ENCODE measurements around the gene BRK1. TPM values are rescaled to one million over a fixed set of nuclear protein-coding genes. Genes with fewer than 3 reads are reported as not detected.

The BRK1 gene
- total and polyA plus RNA-seq, 10 donors, result 69.8 to 215 (median 94.1) TPM

- Histone ChIP-seq H3K36me3 (peaks cover 0 to 12% (median 0%) of the 10 kb centered on the region in 6 donors), H3K27ac (no peak overlapping the region), H3K27me3 (replicated peaks in 1 of 7) (no peaks in the 10 kb centered on the region), H3K4me3 (peak overlapping the region in 1 of 8 donors; percentile 81), H3K4me1 (peaks cover 3 to 90% (median 44%) of the 10 kb centered on the region in 6 donors), H3K9me3 (peaks cover 0 to 15% (median 12%) of the 10 kb centered on the region in 8 donors)
- no peak for DNase-seq
- WGBS, 5 donors, result 93 to 98% (median 97%) methylated on average over 5 of the region's 5 CpGs
- intact Hi-C loops (cut with DNase I; ENCODE audit: low total_unique reads), result loop anchor here (10.0 kb wide), 1 partner anchor 59 kb away; no protein-coding TSS in a partner anchor
- no peak for TF ChIP-seq CTCF (IDR thresholded peaks at IDR 0.05 in 8 of 11, conservative IDR thresholded peaks at IDR 0.05 in 3 of 11)
- TF ChIP-seq POLR2AphosphoS5 (IDR thresholded peaks at IDR 0.05), result no peak
- no peak for TF ChIP-seq POLR2A (IDR thresholded peaks at IDR 0.05)
Measured at GRCh38 chr3:10166213-10166604, 50.7 kb downstream of the BRK1 start.

DNA sequence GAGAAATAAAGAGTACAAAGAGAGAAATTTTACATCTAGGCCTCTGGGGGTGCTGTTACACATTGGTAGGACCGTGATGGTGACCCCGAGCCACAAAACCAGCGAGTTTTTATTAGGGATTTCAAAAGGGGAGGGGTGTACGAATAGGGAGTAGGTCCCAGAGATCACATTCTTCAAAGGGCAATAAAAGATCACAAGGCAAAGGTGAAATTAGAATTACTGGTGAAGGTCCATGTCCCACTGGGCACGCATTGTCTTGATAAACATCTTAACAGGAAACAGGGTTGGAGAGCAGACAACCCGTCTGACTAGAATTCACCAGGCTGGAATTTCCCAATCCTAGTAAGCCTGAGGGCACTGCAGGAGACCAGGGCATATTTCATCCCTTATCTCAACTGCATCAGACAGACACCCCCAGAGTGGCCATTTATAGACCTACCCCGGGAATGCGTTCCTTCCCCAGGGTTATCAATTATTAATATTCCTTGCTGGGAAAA is 53.6 kb downstream of the BRK1 start:
- Histone ChIP-seq H3K27ac (no peak overlapping the region), H3K4me3 (no peak overlapping the region), H3K27me3 (replicated peaks in 1 of 7) (no peaks in the 10 kb centered on the region), H3K4me1 (peaks cover 6 to 88% (median 51%) of the 10 kb centered on the region in 6 donors), H3K36me3 (peaks cover 0 to 12% (median 0%) of the 10 kb centered on the region in 6 donors), H3K9me3 (peaks cover 0 to 15% (median 12%) of the 10 kb centered on the region in 8 donors)
- 70 to 90% (median 79%) methylated on average over 8 of the region's 8 CpGs for WGBS, 5 donors
- DNase-seq, result no peak
- intact Hi-C loops (cut with DNase I; ENCODE audit: low total_unique reads), result loop anchor here (10.0 kb wide), 1 partner anchor 56 kb away; no protein-coding TSS in a partner anchor
- TF ChIP-seq POLR2AphosphoS5 (IDR thresholded peaks at IDR 0.05) (no peak), CTCF (IDR thresholded peaks at IDR 0.05 in 8 of 11, conservative IDR thresholded peaks at IDR 0.05 in 3 of 11) (no peak), POLR2A (IDR thresholded peaks at IDR 0.05) (no peak)

GRCh38 chr3:10170915-10171478 is 55.5 kb downstream of the BRK1 start:
- TF ChIP-seq POLR2AphosphoS5 (IDR thresholded peaks at IDR 0.05) (no peak), POLR2A (IDR thresholded peaks at IDR 0.05) (no peak)
- Histone ChIP-seq H3K4me3 (no peak overlapping the region), H3K36me3 (peaks cover 0 to 12% (median 0%) of the 10 kb centered on the region in 6 donors), H3K9me3 (peaks cover 0 to 15% (median 12%) of the 10 kb centered on the region in 8 donors), H3K4me1 (peaks cover 4 to 78% (median 38%) of the 10 kb centered on the region in 6 donors), H3K27me3 (replicated peaks in 1 of 7) (no peaks in the 10 kb centered on the region), H3K27ac (peak overlapping the region in 4 of 8 donors; percentile 5 to 28 (median 12))
- no peak for DNase-seq
- intact Hi-C loops (cut with DNase I; ENCODE audit: low total_unique reads), result no loop called here
- 68 to 85% (median 72%) methylated on average over 13 of the region's 13 CpGs for WGBS, 5 donors

DNA sequence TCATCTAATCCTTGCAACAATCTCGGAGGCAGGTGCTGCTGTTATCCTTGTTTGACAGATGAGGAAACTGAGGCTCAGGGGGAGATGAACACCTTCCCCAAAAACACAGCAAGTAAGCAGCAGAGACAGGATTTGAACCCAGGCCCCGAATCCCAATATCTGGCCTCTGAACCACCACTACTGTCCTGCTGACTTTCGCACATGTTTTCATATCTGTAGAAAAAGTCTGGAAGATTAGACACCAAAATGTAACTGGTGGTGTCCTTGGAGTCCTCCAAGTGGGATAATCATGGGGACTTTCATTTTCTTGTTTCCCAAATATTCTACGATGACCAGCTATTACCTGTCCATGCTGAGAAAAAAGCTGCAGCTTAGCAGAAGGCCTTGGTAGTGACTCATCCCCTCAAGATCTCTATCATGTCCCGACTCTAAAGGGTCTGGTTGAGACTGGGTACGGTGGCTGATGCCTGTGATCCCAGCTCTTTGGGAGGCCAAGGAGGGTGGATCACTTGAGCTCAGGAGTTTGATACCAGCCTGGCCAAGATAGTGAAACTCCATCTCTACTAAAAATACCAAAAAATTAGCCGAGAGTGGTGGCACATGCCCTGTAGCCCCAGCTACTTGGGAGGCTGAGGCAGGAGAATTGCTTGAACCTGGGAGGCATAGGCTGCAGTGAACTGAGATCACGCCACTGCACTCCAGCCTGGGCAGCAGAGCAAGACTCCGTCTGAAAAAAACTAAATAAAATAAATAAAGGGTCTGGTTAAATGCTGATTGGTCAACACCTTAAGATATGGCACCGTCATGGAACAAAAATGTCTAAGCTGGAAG is 57.8 kb downstream of the BRK1 start:
- intact Hi-C loops (cut with DNase I; ENCODE audit: low total_unique reads), result no loop called here
- H3K36me3 ChIP-seq, result peaks cover 0 to 27% (median 9%) of the 10 kb centered on the region in 6 donors

More for the DNA sequence above, 57.8 kb downstream of the BRK1 start:
- peak overlapping the region; percentile 70 to 84 (median 78) for H3K27ac ChIP-seq
- H3K4me3 ChIP-seq, result no peak overlapping the region
- peaks cover 0 to 13% (median 12%) of the 10 kb centered on the region in 8 donors for H3K9me3 ChIP-seq
- TF ChIP-seq POLR2AphosphoS5 (IDR thresholded peaks at IDR 0.05), result no peak
- no peak for TF ChIP-seq CTCF (IDR thresholded peaks at IDR 0.05 in 8 of 11, conservative IDR thresholded peaks at IDR 0.05 in 3 of 11)
- no peak for TF ChIP-seq POLR2A (IDR thresholded peaks at IDR 0.05)
- no peak for DNase-seq
- H3K4me1 ChIP-seq, result peaks cover 0 to 59% (median 28%) of the 10 kb centered on the region in 6 donors
- no peaks in the 10 kb centered on the region for H3K27me3 ChIP-seq (replicated peaks in 1 of 7)
- 79 to 88% (median 84%) methylated on average over 10 of the region's 10 CpGs for WGBS, 5 donors

Data from spleen (tissue), 11 donors.